SK-N-MC (cell line): ENCODE measurements around the gene TBC1D22A.

Experiments used
- DNase-seq: peaks from one replicate; pipeline ENCODE4 v3.0.0-alpha.2; 2011; ENCODE audit warnings: low read depth, low spot score
- H3K27ac ChIP-seq: fragments of 200-600 bp; sonication (generic); 2 replicates; pipeline ENCODE4 v1.5.1; 2016; ENCODE audit warnings: mixed run types
- H3K36me3 ChIP-seq: fragments of 200-600 bp; sonication (generic); 2 replicates; pipeline ENCODE4 v1.6.1; 2017; ENCODE audit warnings: antibody characterized with exemption, low read length, mixed read lengths; ENCODE audit not compliant: insufficient read depth
- H3K4me3 ChIP-seq: fragments of 200-600 bp; sonication (generic); 2 replicates; pipeline ENCODE4 v1.5.1; 2016
- H3K9ac ChIP-seq: fragments of 200-600 bp; sonication (generic); 2 replicates; pipeline ENCODE4 v1.8.0; 2017; ENCODE audit warnings: mixed run types, mixed read lengths; ENCODE audit not compliant: insufficient read length
- H3K9me3 ChIP-seq: fragments of 200-600 bp; sonication (generic); 2 replicates; pipeline ENCODE4 v1.6.1; 2017; ENCODE audit warnings: low read depth, mild to moderate bottlenecking, antibody characterized with exemption, low read length, moderate library complexity, mixed read lengths
- EZH2 ChIP-seq: fragments of 200-600 bp; sonication (generic); IDR thresholded peaks from one replicate; pipeline ENCODE4 v1.6.1; 2017; ENCODE audit warnings: antibody characterized with exemption
- FOXP2 ChIP-seq: optimal IDR thresholded peaks from 2 replicates; pipeline ENCODE3; 2011; ENCODE audit warnings: mild to moderate bottlenecking, moderate library complexity; ENCODE audit not compliant: insufficient read depth; ENCODE audit errors: extremely low read length, control extremely low read depth
- POLR2AphosphoS5 ChIP-seq: IDR thresholded peaks from 2 replicates; pipeline ENCODE4 v1.6.1; 2012; ENCODE audit warnings: mild to moderate bottlenecking, low read depth, low read length, borderline replicate concordance

TBC1D22A gene

GRCh38 chr22:47063071-47063509 is 300.6 kb downstream of the TBC1D22A start:
- H3K36me3 ChIP-seq = no peaks in the 10 kb centered on the region
- no peak overlapping the region for H3K4me3 ChIP-seq
- no peak overlapping the region for H3K27ac ChIP-seq
- DNase-seq = no peak
- TF ChIP-seq EZH2 = no peak
- TF ChIP-seq FOXP2 = no peak
- no peak for TF ChIP-seq POLR2AphosphoS5
- H3K9ac ChIP-seq = no peak overlapping the region
- no peaks in the 10 kb centered on the region for H3K9me3 ChIP-seq

- DNase-seq = no peak
- H3K36me3 ChIP-seq = no peaks in the 10 kb centered on the region
- H3K27ac ChIP-seq = no peak overlapping the region
- TF ChIP-seq POLR2AphosphoS5 (no peak), FOXP2 (no peak), EZH2 (no peak)
- no peak overlapping the region for H3K4me3 ChIP-seq
- H3K9ac ChIP-seq = no peak overlapping the region
- H3K9me3 ChIP-seq = no peaks in the 10 kb centered on the region
Observed at GRCh38 chr22:47063606-47064005, 301.2 kb downstream of the TBC1D22A start.

DNA sequence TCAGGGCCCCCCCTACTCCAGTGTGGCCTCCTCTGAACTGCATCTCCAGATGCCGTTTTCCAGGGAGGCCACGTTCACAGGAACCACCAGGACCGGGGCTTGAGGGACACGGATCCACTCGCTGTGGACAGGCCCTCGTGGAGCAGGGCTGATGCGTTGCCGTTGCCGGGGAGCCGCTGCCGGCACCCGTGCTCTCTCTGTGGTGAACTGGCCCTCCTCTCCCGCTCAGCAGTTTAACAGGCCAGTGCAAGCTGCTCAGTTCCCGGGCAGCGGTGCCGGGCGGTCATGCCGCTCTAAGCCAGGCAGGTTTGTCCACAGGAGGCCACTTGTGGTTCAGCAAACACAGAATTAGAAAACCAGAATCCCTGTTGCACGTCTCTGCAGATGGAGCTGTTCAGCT is 301.6 kb downstream of the TBC1D22A start:
- DNase-seq = no peak
- Histone ChIP-seq H3K4me3 (no peak overlapping the region), H3K9me3 (no peaks in the 10 kb centered on the region), H3K36me3 (no peaks in the 10 kb centered on the region), H3K27ac (no peak overlapping the region), H3K9ac (no peak overlapping the region)
- TF ChIP-seq FOXP2 = no peak
- TF ChIP-seq EZH2 = no peak
- TF ChIP-seq POLR2AphosphoS5 = no peak

- TF ChIP-seq FOXP2 (no peak), EZH2 (no peak), POLR2AphosphoS5 (no peak)
Observed at GRCh38 chr22:47064416-47064815, 302.0 kb downstream of the TBC1D22A start.

DNA sequence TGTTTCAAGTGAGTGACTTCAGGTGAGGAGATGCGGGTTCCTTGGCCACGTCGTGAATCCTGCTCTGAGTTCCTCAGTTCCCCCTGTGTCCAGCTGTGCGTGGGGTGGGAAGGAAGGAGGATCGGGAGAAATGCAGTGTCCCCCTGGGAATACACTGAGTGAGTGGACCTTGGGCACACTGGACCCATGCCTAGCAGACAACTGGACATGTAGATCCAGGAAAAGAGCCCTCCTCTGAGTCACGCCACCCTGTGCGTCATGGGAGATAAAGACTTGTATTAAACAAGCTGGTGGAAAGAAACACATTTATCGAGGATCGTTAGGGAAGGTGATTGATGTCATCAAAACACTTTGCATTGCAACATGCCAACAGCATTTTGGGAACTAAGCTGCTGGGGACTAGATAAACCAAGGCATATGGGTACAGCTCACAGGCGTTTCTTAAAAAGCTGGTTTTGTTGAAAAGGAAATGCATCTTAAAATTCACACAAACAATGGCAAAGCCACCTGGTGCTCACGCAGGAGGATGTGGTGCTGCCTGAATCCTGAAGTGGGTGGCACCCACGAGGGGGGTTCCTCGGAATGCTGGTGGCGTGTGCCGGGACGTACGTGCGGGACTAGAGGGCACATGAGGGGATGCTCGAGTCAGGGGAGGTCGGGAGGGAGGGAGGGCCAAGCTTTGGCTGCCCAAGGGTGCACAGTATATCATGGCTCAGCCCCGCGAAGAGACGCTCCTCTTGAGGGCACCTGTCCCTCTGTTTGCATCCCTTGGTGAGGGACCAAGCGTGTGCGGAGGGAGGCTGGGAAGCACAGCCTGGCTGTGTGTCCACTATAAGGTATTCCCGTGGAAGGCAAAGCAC is 303.5 kb downstream of the TBC1D22A start:
- no peak for DNase-seq
- Histone ChIP-seq H3K27ac (no peak overlapping the region), H3K9me3 (no peaks in the 10 kb centered on the region), H3K4me3 (no peak overlapping the region), H3K9ac (no peak overlapping the region), H3K36me3 (no peaks in the 10 kb centered on the region)
- TF ChIP-seq FOXP2 (no peak), EZH2 (no peak)

More at GRCh38 chr22:47064416-47064815, 302.0 kb downstream of the TBC1D22A start:
- H3K4me3 ChIP-seq = no peak overlapping the region
- H3K9ac ChIP-seq = no peak overlapping the region
- H3K27ac ChIP-seq = no peak overlapping the region
- no peaks in the 10 kb centered on the region for H3K9me3 ChIP-seq
- DNase-seq = no peak
- H3K36me3 ChIP-seq = no peaks in the 10 kb centered on the region

GRCh38 chr22:47066616-47066905 is 304.1 kb downstream of the TBC1D22A start:
- Histone ChIP-seq H3K27ac (no peak overlapping the region), H3K9me3 (no peaks in the 10 kb centered on the region), H3K36me3 (no peaks in the 10 kb centered on the region), H3K4me3 (no peak overlapping the region), H3K9ac (no peak overlapping the region)
- TF ChIP-seq POLR2AphosphoS5 = no peak
- no peak for TF ChIP-seq FOXP2
- no peak for TF ChIP-seq EZH2
- DNase-seq = no peak

- TF ChIP-seq POLR2AphosphoS5 (no peak), EZH2 (no peak), FOXP2 (no peak)
- H3K27ac ChIP-seq = no peak overlapping the region
- no peak for DNase-seq
Observed at GRCh38 chr22:47067321-47067890, 305.0 kb downstream of the TBC1D22A start.

DNA sequence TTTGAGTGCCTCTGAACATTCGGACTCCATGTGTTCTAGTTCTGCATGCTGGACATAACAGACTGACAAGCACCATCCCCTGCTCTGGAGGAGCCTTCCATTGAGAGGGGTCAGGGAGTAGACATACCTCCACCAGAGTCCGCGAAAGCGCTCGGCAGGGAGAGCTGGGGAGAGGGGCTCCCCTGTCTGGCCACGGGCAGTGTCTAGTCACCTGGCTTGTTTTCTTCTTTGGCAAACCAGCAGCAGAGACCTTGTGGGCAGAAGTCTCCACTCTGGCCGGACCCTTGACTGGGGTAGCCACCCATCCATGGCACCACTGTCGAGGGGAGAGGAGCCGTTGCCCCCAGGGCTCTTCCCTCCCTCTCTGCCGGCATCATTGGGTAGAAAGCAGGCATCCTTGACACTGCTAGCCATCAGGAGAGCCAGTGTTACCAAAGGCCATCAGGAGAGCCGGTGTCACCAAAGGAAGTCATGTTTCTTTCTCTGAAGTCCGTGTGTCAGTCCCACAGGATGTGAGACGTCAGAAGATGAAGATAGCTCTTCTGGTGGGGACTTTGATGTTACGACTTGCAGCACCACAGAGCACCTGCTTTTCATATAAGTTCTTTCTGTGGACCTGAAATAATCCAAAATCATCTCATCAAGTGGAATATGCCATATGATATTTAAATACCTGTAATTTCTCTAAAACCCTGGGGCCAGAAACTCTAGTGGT is 305.6 kb downstream of the TBC1D22A start:
- DNase-seq = no peak
- Histone ChIP-seq H3K4me3 (no peak overlapping the region), H3K27ac (no peak overlapping the region), H3K9ac (no peak overlapping the region), H3K36me3 (no peaks in the 10 kb centered on the region), H3K9me3 (no peaks in the 10 kb centered on the region)
- TF ChIP-seq EZH2 = no peak
- no peak for TF ChIP-seq FOXP2
- no peak for TF ChIP-seq POLR2AphosphoS5

More at GRCh38 chr22:47067321-47067890, 305.0 kb downstream of the TBC1D22A start:
- Histone ChIP-seq H3K9ac (no peak overlapping the region), H3K36me3 (no peaks in the 10 kb centered on the region), H3K4me3 (no peak overlapping the region), H3K9me3 (no peaks in the 10 kb centered on the region)
